Kidney (tissue), 14 donors: Measurements from ENCODE around the gene CDC37. TPM values are rescaled to one million over a fixed set of nuclear protein-coding genes. Genes with fewer than 3 reads are reported as not detected.
"Not testable (repeated sequence)": the region's sequence is repeated elsewhere in the genome, so short reads cannot be mapped to it uniquely, and the experiment has no call there.

ENCODE experiments used
- DNase-seq, 5 donors: peaks; one replicate each; pipeline ENCODE4 v3.0.0-alpha.2; 2013 to 2020
- FAIRE-seq: peaks from 2 replicates; lab custom pipeline; 2012; peaks lifted over from hg19 to GRCh38; lab: Jason Lieb, UNC
- H3K27ac ChIP-seq, 2 donors: one replicate each; pipeline ENCODE4 v1.7.0; 2013; ENCODE audit warnings: low read depth in 2 of 2, low read length in 2 of 2, inconsistent platforms in 1 of 2
- H3K27me3 ChIP-seq: one replicate; pipeline ENCODE4 v1.7.1; 2013; ENCODE audit warnings: low read length, inconsistent platforms; ENCODE audit not compliant: control insufficient read depth, insufficient read depth
- H3K36me3 ChIP-seq, 3 donors: one replicate each; pipeline versions ENCODE4 v1.7.0 to v1.7.1; 2013; ENCODE audit warnings: low read length in 3 of 3, control low read depth in 1 of 3, inconsistent platforms in 1 of 3; ENCODE audit not compliant: insufficient read depth in 3 of 3, control insufficient read depth in 2 of 3
- H3K4me1 ChIP-seq, 3 donors: one replicate each; pipeline versions ENCODE4 v1.7.0 to v1.7.1; 2013; ENCODE audit warnings: low read length in 3 of 3, inconsistent platforms in 1 of 3, low read depth in 1 of 3; ENCODE audit not compliant: control insufficient read depth in 2 of 3, insufficient read depth in 2 of 3
- H3K4me3 ChIP-seq, 3 donors: one replicate each; pipeline versions ENCODE4 v1.7.0 to v1.8.1; 2013; ENCODE audit warnings: low read length in 3 of 3, control low read depth in 1 of 3, inconsistent platforms in 1 of 3
- H3K9ac ChIP-seq, 3 donors: one replicate each; pipeline versions ENCODE4 v1.7.0 to v1.7.1; 2013; ENCODE audit warnings: low read length in 3 of 3, control low read depth in 1 of 3, inconsistent platforms in 1 of 3
- H3K9me3 ChIP-seq, 3 donors: one replicate each; pipeline versions ENCODE4 v1.7.0 to v1.7.1; 2013; ENCODE audit warnings: low read length in 3 of 3, control low read depth in 1 of 3, inconsistent platforms in 1 of 3; ENCODE audit not compliant: control insufficient read depth in 2 of 3, insufficient read depth in 1 of 3
- CTCF ChIP-seq: IDR thresholded peaks from 3 replicates; pipeline ENCODE4 v1.5.1; 2012; ENCODE audit warnings: mild to moderate bottlenecking, moderate library complexity, borderline replicate concordance; ENCODE audit not compliant: insufficient read depth; ENCODE audit errors: extremely low read depth
- intact Hi-C: fragments of 100-400 bp; cut with DNase I; formaldehyde crosslinking; loops from one replicate; pipeline ENCODE4 v1.11.1; 2022
- polyA plus RNA-seq: library from polyadenylated mRNA; stranded (reverse); fragments of 350-450 nt; fragmentation: Illumina TruSeq; extraction: RNeasy Lipid Tissue Mini Kit (QIAGEN cat#74804); gene quantifications from one replicate; pipeline ENCODE4 v1.2.3, GENCODE V29; 2014; ENCODE audit warnings: low read depth, low replicate concordance; ENCODE audit not compliant: insufficient read depth
- total RNA-seq: library from RNA; stranded (reverse); fragmentation: NEBNext Ultra II Directional; extraction: Animal tissue kit (Norgen Biotek cat#: 25700); gene quantifications from one replicate; pipeline ENCODE4 v1.2.1, GENCODE V29; 2021
- donor health status: control.
- donor health status: control.
- donor health status: control.
- donor health status: control.
- donor health status: control.
- donor health status: DM: yes; HTN: yes; CAD: no.
- donor health status: Normal renal cell carcinoma (clear cell type).

Gene CDC37
- total and polyA plus RNA-seq, 2 donors from 2014 or later = 139 to 149 TPM

- Histone ChIP-seq H3K27ac (no peak overlapping the region), H3K36me3 (no peaks in the 10 kb centered on the region), H3K9me3 (no peaks in the 10 kb centered on the region), H3K4me1 (peaks cover 1 to 8% (median 3%) of the 10 kb centered on the region in 3 donors), H3K27me3 (no peaks in the 10 kb centered on the region), H3K9ac (no peak overlapping the region), H3K4me3 (no peak overlapping the region)
- no peak for TF ChIP-seq CTCF
- intact Hi-C loops = no loop called here
- DNase-seq (no peak), FAIRE-seq (no peak)
Observed at GRCh38 chr19:10384580-10384979, 18.8 kb downstream of the CDC37 start.

GRCh38 chr19:10383223-10383499, 20.2 kb downstream of the CDC37 start:
- H3K27me3 ChIP-seq, H3K36me3 ChIP-seq, H3K4me1 ChIP-seq, H3K9ac ChIP-seq, H3K9me3 ChIP-seq, FAIRE-seq, H3K27ac ChIP-seq, DNase-seq, intact Hi-C loops, H3K4me3 ChIP-seq: not testable (repeated sequence)

- DNase-seq = peak; percentile 99 to 100 (median 99)
- intact Hi-C loops = no loop called here
- Histone ChIP-seq H3K9me3 (no peaks in the 10 kb centered on the region), H3K36me3 (peaks cover 0 to 2% (median 0%) of the 10 kb centered on the region in 3 donors), H3K4me3 (peak within 1 kb of the TSS; percentile 82 to 95 (median 91)), H3K27me3 (no peaks in the 10 kb centered on the region), H3K9ac (peak within 1 kb of the TSS; percentile 89 to 94 (median 93)), H3K27ac (peak within 1 kb of the TSS; percentile 75 to 82), H3K4me1 (peaks cover 3 to 9% (median 5%) of the 10 kb centered on the region in 3 donors)
- FAIRE-seq = peak; percentile 97
- no peak for TF ChIP-seq CTCF
Observed at GRCh38 chr19:10380313-10381102, 22.8 kb downstream of the CDC37 start, which contains the start of gene TYK2. Gene TYK2, minus strand, starts transcription at chr19:10380572. Its CDS starts 2,166 bp downstream, at chr19:10378406.

GRCh38 chr19:10379880-10380312, 23.4 kb downstream of the CDC37 start:
- no peak for FAIRE-seq
- Histone ChIP-seq H3K4me1 (peaks cover 3 to 9% (median 5%) of the 10 kb centered on the region in 3 donors), H3K9me3 (no peaks in the 10 kb centered on the region), H3K36me3 (peaks cover 0 to 2% (median 0%) of the 10 kb centered on the region in 3 donors), H3K9ac (peak overlapping the region; percentile 85 to 94 (median 93)), H3K27me3 (no peaks in the 10 kb centered on the region), H3K27ac (peak overlapping the region; percentile 71 to 75), H3K4me3 (peak overlapping the region; percentile 82 to 95 (median 88))
- intact Hi-C loops = no loop called here
- no peak for DNase-seq
- TF ChIP-seq CTCF = no peak
